HS-5 (cell line): ENCODE measurements around the gene JUP.

Source experiments
- DNase-seq: peaks from one replicate; pipeline ENCODE4 v3.0.0-alpha.2; 2012; ENCODE audit warnings: low read depth

JUP gene

GRCh38 chr17:41810659-41811548 is 24.4 kb upstream of the JUP start:
- no peak for DNase-seq

- no peak for DNase-seq
These were observed 20.4 kb upstream of the JUP start for GRCh38 chr17:41806685-41807445.

- DNase-seq, result no peak
These were observed 16.8 kb upstream of the JUP start for GRCh38 chr17:41803049-41804020.

GRCh38 chr17:41801374-41802271 is 15.1 kb upstream of the JUP start:
- DNase-seq, result peak; percentile 48

- DNase-seq, result no peak
These were observed 14.3 kb upstream of the JUP start for GRCh38 chr17:41800601-41801373.

- DNase-seq, result no peak
These were observed 12.9 kb upstream of the JUP start for GRCh38 chr17:41799366-41799765.

GRCh38 chr17:41797377-41797776 is 10.9 kb upstream of the JUP start:
- no peak for DNase-seq

- DNase-seq, result no peak
These were observed 9.8 kb upstream of the JUP start for GRCh38 chr17:41796121-41796895.

- DNase-seq, result no peak
These were observed 8.0 kb upstream of the JUP start for GRCh38 chr17:41794540-41794975.

- no peak for DNase-seq
These were observed 7.5 kb upstream of the JUP start for GRCh38 chr17:41793784-41794539.

GRCh38 chr17:41792845-41793783 is 6.6 kb upstream of the JUP start:
- no peak for DNase-seq

- DNase-seq, result no peak
These were observed 509 bp upstream of the JUP start for GRCh38 chr17:41787021-41787418.

GRCh38 chr17:41785859-41786226 is 668 bp downstream of the JUP start:
- no peak for DNase-seq

- no peak for DNase-seq
These were observed 1.2 kb downstream of the JUP start for GRCh38 chr17:41785091-41785858.

GRCh38 chr17:41784207-41784744 is 2.2 kb downstream of the JUP start:
- DNase-seq, result no peak

GRCh38 chr17:41782142-41782541 is 4.4 kb downstream of the JUP start:
- DNase-seq, result no peak
